Measurements from ENCODE around the gene SUPT3H. TPM values are rescaled to one million over a fixed set of nuclear protein-coding genes. Genes with fewer than 3 reads are reported as not detected.

The SUPT3H gene
- total RNA-seq, 1 experiment from 2014 or later = 6.4 TPM

DNA sequence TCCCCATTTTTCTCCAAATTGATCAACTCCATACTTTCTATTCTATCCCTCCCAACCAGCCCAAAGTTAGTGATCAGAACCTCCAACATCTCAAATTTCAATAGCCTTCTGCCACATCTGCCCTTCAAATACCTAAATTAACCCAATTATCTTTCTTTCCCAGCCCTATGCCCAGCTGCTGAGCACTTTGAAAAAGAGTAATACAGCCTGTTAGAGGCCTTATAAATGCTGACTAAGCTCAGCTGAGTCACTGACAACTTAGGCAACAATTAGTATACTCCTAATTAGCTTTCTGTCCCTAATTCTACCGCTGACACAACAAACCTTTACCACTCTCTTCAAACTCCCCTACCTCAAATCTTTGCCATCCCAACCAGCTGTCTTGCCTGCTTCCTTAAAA, 26.1 kb downstream of the SUPT3H start:
- no peak for DNase-seq (ENCODE audit: low read depth, low spot score)
- in situ Hi-C loops (cut with HindIII; ENCODE audit: low pct_unique_long_range_greater_than_20kb, low sequenced_read_pairs) = no loop called here

DNA sequence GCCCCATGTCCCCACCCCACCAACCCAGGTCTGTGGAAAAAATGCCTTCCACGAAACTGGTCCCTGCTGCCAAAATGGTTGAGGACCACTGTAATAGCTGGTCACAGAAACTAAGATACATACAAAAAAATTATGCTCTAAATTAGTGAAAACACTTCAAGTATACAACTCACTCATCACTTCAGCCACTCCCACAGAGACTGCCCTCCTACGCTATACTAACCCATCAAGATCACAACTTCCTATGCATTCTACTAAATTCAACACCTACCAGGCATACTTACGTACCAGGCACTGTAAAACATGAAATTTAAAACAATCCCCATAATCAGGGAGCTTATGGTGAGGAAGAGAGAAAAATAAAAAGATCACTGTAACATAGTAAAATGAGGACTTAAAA, 26.7 kb downstream of the SUPT3H start:
- DNase-seq (ENCODE audit: low read depth, low spot score) = no peak
- in situ Hi-C loops (cut with HindIII; ENCODE audit: low pct_unique_long_range_greater_than_20kb, low sequenced_read_pairs) = no loop called here

DNA sequence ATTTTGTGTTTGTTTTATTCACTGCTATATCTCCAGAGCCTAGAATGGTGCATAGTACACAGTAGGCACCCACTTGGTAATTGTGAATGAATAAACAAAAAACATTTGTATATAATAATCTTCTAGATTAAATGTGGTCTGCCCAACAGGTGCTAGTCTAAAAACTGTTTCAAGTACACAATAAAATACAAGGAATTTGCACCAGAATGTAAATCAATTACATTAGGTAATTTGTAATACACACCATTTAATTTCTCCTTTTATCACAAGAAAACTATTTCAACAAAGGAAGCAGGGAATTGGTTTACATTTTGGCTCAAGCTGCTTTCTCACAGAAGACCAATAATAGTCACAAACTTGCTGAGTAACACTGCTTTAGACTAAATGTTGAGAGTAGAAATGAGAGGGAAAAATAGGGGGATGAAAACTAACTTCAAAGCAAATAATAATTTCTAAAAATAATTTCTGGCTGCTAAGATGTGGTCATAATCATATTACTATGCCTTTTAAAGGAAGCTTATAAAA, 27.5 kb downstream of the SUPT3H start:
- in situ Hi-C loops (cut with HindIII; ENCODE audit: low pct_unique_long_range_greater_than_20kb, low sequenced_read_pairs) = no loop called here
- no peak for DNase-seq (ENCODE audit: low read depth, low spot score)

DNA sequence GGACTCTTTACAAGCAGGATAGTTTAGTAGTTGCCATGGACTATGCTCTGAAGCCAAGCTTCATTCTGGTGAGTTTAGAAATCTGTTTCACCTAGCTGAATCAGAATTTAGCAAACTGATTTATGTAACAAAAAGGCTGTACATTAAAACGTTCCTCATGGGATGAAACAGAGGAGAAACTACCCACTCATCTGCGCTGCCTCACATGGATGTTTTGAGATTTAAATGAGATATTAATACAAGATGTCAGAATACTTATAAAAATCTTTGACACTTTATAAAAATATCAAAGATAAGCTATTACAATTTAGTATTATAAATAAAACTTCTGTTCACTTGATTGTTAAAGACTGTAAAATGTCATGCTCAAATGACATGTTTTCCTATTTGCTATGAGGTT, 32.8 kb downstream of the SUPT3H start:
- in situ Hi-C loops (cut with HindIII; ENCODE audit: low pct_unique_long_range_greater_than_20kb, low sequenced_read_pairs) = no loop called here
- no peak for DNase-seq (ENCODE audit: low read depth, low spot score)

DNA sequence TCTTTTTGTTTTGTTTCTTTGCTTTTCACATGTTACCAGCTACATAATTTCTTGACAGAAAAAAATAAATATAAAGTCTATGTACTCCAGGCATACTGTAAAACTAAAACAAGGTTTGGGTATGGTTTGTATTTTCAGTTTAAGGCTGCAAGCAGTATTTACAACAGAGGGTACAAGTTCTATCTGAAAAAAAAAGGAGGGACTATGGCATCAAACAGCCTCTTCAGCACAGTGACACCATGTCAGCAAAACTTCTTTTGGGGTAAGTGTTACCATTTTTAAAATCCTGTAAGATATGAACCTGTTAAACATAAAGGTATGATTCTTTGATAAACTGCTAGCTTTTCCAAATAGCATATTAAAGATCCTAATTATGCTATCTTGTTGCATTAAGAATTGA, 49.2 kb downstream of the SUPT3H start:
- DNase-seq (ENCODE audit: low read depth, low spot score) = no peak
- in situ Hi-C loops (cut with HindIII; ENCODE audit: low pct_unique_long_range_greater_than_20kb, low sequenced_read_pairs) = no loop called here

DNA sequence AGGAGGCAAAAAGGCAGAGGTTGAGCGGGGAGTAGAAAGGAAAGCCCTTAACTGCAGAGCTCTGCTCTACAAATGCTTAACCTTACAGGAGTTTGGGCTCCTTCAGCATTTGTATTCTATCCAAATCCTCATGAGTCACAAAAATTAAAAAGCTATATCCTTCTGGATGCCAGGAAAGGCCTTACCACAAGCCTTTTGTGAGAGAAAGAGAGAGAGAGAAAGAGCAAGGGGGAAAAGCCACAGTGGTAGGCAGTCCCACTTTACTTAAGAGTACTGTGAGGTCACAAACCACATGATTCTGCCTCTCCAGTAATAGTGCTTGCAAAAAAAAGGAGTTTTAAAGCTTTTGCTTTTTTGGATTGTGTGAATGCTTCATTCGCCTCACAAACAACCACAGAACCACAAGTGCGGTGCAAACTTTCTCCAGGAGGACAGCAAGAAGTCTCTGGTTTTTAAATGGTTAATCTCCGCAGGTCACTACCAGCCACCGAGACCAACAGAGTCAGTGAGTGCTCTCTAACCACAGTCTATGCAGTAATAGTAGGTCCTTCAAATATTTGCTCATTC, 49.7 kb downstream of the SUPT3H start, which contains the start of gene RUNX2:
Gene RUNX2, plus strand, starts transcription at position 375 of the 567 bp plus-strand sequence. CDS start 397 bp downstream, outside the sequence.
- in situ Hi-C loops (cut with HindIII; ENCODE audit: low pct_unique_long_range_greater_than_20kb, low sequenced_read_pairs) = no loop called here
- peak; percentile 12 for DNase-seq (ENCODE audit: low read depth, low spot score)

DNA sequence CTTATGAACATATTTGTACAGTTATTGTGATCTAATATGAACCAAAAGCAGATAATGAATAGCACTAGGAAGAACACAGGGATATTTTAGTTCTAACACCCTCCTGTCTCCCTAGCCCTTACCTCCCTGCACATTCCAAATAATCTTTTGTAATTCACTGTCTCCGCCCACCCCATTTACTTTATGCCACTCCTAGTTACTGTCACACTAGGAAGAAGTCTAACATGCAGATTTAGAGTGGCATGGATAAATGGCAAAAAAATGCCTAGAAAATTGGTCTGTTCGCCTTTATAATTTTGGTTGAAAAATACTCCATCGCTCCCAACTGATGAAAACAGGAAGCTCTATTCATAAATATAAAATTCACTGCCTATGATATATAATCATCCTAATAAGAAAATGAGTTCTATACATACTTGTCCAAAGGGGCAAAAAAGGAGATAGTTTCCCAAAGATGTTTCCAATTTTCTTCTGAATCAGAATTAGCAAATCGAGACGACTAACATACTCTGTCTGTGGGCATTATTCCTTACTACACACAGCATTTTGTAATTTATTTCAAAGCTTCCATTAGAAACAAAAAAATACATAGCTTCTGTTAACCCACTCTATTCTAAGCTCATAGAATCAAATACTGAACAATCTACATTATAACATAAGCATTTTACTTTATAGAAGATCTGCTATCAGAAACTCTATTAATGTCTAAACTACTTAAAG, 50.9 kb downstream of the SUPT3H start:
- no peak for DNase-seq (ENCODE audit: low read depth, low spot score)
- in situ Hi-C loops (cut with HindIII; ENCODE audit: low pct_unique_long_range_greater_than_20kb, low sequenced_read_pairs) = no loop called here

DNA sequence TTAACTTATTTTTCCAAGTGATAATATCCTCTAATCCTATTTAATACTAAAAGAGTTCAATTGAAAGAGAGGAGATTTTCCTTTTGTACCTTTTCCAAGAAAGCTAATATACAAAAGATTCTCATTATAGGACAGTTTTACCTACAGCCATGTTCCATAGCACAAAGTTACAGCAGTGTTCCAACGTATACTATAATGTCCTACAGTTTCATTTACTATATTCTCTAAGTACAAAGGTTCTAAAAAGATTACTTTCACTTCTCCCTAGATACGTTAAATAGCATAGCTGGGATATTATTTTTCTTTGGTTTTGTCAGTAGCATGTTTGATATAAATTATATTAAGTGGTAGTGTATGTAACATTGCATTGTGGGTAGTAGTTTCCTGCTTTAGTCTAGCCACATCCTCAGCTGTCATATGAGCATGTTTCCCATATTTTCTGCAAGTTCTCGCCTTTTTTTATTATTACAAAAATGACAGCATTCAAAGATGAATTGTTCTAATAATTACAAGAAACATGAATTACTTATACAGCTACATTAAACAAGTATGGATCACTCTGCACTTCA, 54.0 kb downstream of the SUPT3H start:
- DNase-seq (ENCODE audit: low read depth, low spot score) = no peak
- in situ Hi-C loops (cut with HindIII; ENCODE audit: low pct_unique_long_range_greater_than_20kb, low sequenced_read_pairs) = no loop called here

DNA sequence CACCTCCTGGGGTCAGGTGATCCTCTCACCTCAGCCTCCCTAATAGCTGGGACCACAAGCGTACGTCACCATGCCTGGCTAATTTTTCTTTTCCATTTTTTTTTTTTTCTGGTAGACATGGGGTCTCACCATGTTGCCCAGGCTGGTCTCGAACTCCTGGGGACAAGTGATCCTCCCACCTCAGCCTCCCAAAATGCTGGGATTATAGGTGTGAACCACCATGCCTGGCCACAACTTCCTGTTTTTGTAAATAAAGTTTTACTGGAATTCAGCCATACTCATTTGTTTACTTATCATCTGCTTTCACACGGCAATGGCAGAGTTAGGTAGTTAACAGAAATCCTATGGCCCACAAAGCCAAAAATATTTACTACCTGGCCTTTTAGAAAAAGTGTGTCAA, 57.4 kb downstream of the SUPT3H start:
- no peak for DNase-seq (ENCODE audit: low read depth, low spot score)
- in situ Hi-C loops (cut with HindIII; ENCODE audit: low pct_unique_long_range_greater_than_20kb, low sequenced_read_pairs) = no loop called here

DNA sequence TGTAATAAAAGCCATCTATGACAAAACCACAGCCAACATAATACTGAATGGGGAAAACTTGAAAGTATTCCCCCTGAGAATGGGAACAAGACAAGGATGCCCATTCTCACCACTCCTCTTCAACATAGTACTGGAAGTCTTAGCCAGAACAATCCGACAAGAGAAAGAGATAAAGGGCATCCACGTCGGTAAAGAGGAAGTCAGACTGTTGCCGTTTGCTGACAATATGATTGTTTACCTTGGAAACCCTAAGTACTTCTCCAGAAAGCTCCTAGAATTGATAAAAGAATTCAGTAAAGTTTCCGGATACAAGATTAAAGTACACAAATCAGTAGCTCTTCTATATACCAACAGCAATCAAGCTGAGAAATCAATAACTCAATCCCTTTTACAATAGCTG, 63.6 kb downstream of the SUPT3H start:
- DNase-seq (ENCODE audit: low read depth, low spot score) = no peak
- in situ Hi-C loops (cut with HindIII; ENCODE audit: low pct_unique_long_range_greater_than_20kb, low sequenced_read_pairs) = no loop called here

DNA sequence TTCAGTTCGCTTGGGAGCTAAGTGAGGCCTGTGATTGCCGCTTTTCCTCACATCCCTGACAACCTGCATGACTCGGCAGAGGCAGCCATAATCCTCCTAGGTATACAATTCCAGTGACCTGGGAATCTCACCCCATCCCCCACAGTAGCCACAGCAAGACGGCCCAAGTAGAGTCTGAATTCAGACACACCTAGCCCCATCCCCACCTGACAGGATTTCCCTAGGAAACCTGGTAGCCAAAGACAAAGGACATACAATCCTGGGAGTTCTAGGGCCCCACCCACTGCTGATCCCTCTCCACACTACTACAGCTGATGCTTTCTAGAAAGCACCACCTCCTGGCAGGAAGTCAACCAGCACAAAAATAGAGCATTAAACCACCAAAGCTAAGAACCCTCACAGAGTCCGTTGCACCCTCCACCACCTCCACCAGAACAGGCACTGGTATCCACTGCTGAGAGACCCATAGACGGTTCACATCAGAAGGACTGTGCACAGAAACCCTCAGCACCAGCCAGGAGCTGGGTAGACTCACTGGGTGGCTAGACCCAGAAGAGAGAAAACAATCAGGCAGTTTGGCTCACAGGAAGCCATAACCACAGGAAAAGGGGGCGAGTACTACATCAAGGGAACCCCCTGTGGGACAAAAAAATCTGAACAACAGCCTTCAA, 67.5 kb downstream of the SUPT3H start:
- in situ Hi-C loops (cut with HindIII; ENCODE audit: low pct_unique_long_range_greater_than_20kb, low sequenced_read_pairs) = no loop called here
- DNase-seq (ENCODE audit: low read depth, low spot score) = no peak

DNA sequence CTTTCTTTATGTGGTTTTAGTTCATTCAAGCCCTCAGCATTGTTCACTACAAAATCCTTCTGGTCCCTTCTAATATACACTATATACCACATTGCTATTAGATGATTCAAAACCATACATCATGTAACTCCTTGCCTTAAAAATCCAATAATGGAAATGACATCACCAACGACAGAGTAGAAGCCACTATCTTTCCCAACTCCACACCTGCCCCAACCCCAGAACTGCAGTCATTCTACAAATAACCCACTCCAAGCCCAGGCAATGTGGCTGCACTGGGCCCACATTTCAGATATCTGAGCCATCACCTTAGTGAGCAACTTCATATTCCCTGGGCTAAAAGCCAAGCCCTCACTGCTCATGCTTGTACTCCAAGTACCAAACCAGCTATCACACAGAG, 72.2 kb downstream of the SUPT3H start:
- no peak for DNase-seq (ENCODE audit: low read depth, low spot score)
- in situ Hi-C loops (cut with HindIII; ENCODE audit: low pct_unique_long_range_greater_than_20kb, low sequenced_read_pairs) = no loop called here

DNA sequence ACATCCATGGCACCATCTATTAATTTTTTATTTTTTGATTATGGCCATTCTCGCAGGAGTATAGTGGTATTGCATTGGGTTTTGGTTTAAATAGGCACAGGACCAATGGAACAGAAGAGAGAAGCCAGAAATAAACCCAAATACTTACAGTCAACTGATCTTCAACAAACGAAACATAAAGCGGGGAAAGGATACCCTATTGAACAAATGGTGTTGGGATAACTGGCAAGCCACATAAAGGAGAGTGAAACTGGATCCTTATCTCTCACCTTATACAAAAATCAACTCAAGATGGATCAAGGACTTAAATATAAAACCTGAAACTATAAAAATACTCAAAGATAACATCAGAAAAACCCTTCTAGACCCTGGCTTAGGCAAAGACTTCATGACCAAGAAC, 74.9 kb downstream of the SUPT3H start:
- in situ Hi-C loops (cut with HindIII; ENCODE audit: low pct_unique_long_range_greater_than_20kb, low sequenced_read_pairs) = no loop called here
- DNase-seq (ENCODE audit: low read depth, low spot score) = no peak

DNA sequence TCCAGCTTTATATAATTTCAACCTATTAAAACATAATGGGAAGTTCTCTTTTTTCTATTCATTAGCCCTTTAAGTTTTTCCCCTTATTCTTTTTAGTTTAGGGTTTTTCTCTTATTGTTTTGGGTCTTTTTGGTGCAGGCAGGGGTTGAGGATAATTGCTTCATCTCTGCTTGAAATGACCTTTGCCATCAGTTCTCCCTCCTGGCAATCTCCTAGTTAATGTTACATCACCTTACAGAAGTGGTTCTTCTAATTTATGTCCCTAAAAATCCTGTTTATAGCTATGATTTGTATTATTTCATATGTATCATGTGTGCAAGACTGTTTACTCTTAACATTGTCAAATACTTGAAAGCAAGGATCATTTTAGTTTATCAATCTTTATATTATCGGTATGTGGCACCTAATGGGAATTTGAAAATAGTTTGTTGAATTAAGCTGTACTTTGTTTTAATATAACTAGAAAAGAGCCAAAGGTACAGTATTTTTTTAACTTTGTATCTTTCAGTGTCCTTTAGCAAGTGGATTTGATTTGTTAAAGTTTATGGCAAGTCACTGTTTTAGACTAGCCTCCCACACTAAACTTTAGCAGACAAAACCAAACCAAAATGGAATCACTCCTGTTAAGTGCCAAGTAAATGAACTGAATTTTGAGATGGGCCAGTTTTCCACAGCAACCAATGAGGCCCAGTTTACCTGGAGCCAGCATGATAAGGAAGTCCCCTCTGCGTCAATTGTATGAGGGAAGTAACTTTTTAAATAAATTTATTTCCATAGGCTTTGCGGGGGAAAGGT, 76.2 kb downstream of the SUPT3H start:
- DNase-seq (ENCODE audit: low read depth, low spot score) = no peak

DNA sequence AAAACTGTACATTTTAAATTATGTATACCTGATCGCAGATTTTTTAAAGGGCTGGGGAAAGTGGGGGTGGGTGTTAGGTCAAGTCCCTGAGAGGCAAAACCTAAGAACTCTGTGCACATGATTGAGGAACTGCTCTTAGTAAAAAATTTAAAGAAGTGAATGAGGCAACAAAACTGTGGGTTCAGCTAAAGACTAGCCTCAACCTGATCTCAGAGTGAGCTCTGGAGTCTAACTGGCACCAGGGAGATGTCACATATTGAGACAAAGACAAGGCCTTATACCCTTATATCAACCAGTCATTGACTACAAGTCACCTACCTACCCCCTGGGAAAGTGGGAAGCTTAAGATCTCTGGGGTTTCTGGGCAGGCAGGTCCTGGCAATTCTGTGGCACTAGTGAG, 77.0 kb downstream of the SUPT3H start:
- in situ Hi-C loops (cut with HindIII; ENCODE audit: low pct_unique_long_range_greater_than_20kb, low sequenced_read_pairs) = no loop called here

More for the DNA sequence above, 76.2 kb downstream of the SUPT3H start:
- in situ Hi-C loops (cut with HindIII; ENCODE audit: low pct_unique_long_range_greater_than_20kb, low sequenced_read_pairs) = no loop called here

DNA sequence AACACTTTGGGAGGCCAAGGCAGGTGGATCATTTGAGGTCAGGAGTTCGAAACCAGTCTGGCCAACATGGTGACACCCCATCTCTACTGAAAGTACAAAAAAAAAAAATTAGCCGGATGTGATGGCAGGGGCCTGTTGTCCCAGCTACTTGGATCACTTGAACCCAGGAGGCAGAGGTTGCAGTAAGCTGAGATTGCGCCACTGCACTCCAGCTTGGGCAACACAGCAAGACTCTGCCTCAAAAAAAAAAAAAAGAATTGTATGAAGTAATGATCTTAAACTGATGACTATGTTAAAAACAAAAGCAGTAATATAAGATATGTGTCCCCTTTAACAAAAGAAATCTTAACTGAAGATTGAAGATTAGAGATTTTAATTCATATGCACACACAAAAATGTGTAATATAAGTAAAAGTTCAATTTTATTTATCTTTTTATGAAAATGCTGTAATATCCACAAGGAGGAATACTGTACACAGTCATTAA, 78.6 kb downstream of the SUPT3H start:
- in situ Hi-C loops (cut with HindIII; ENCODE audit: low pct_unique_long_range_greater_than_20kb, low sequenced_read_pairs) = no loop called here
- DNase-seq (ENCODE audit: low read depth, low spot score) = no peak

More for the DNA sequence above, 77.0 kb downstream of the SUPT3H start:
- no peak for DNase-seq (ENCODE audit: low read depth, low spot score)

DNA sequence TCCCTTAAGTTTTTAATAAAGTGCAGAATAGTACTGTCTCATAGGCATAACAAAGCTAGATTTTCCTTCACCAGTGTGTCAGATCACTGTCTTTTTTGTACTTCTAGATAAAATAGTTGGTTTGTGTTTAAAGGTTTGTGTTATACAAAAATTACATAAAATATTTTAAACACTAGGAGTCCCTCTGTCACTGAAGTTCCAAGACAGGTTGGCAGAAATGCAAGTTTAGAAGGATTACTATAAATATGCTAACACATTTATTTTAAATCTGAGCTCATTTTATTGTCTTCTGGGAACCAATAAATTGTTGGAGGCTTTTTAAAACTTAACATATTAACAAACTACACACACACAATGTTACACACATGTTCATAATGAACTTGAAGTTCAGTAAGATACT, 80.4 kb downstream of the SUPT3H start:
- no peak for DNase-seq (ENCODE audit: low read depth, low spot score)
- in situ Hi-C loops (cut with HindIII; ENCODE audit: low pct_unique_long_range_greater_than_20kb, low sequenced_read_pairs) = no loop called here
